H9 (cell line): ENCODE results near the gene PPP2R3A. TPM values are rescaled to one million over a fixed set of nuclear protein-coding genes. Genes with fewer than 3 reads are reported as not detected.

Source experiments
- DNase-seq: peaks from one replicate; pipeline ENCODE4 v3.0.0-alpha.2; 2017
- H2AFZ ChIP-seq: one replicate; pipeline ENCODE4 v1.6.1; 2013; ENCODE audit warnings: mild to moderate bottlenecking, low read length, control low read depth, moderate library complexity
- H2AK5ac ChIP-seq: 2 replicates; pipeline ENCODE4 v1.6.1; 2013; ENCODE audit warnings: low read length, control low read depth, mixed read lengths; ENCODE audit not compliant: insufficient read length
- H2BK120ac ChIP-seq: one replicate; pipeline ENCODE4 v1.6.1; 2013; ENCODE audit warnings: low read depth, mild to moderate bottlenecking, low read length, control low read depth, inconsistent platforms; ENCODE audit not compliant: poor library complexity, severe bottlenecking
- H2BK12ac ChIP-seq: 2 replicates; pipeline ENCODE4 v1.6.1; 2013; ENCODE audit warnings: low read length, control low read depth, mixed read lengths, low read depth; ENCODE audit not compliant: insufficient read length
- H2BK15ac ChIP-seq: 2 replicates; pipeline ENCODE4 v1.6.1; 2013; ENCODE audit warnings: low read depth, low read length, control low read depth
- H2BK20ac ChIP-seq: one replicate; pipeline ENCODE4 v1.6.1; 2013; ENCODE audit warnings: low read depth, mild to moderate bottlenecking, low read length, control low read depth, inconsistent platforms; ENCODE audit not compliant: poor library complexity, severe bottlenecking
- H2BK5ac ChIP-seq: 2 replicates; pipeline ENCODE4 v1.6.1; 2013; ENCODE audit warnings: low read length, control low read depth, mixed read lengths; ENCODE audit not compliant: insufficient read length
- H3K14ac ChIP-seq: 2 replicates; pipeline ENCODE4 v1.6.1; 2013; ENCODE audit warnings: low read length, control low read depth; ENCODE audit not compliant: insufficient read depth
- H3K18ac ChIP-seq: 2 replicates; pipeline ENCODE4 v1.6.1; 2013; ENCODE audit warnings: low read depth, mild to moderate bottlenecking, mixed read lengths, low read length, control low read depth; ENCODE audit not compliant: insufficient read length
- H3K23ac ChIP-seq: 2 replicates; pipeline ENCODE4 v1.6.1; 2013; ENCODE audit warnings: low read length, control low read depth, mixed read lengths, low read depth; ENCODE audit not compliant: insufficient read length
- H3K23me2 ChIP-seq: 2 replicates; pipeline ENCODE4 v1.6.1; 2013; ENCODE audit warnings: low read depth, mild to moderate bottlenecking, mixed read lengths, low read length, control low read depth; ENCODE audit not compliant: insufficient read length, poor library complexity, severe bottlenecking
- H3K27ac ChIP-seq: 2 replicates; pipeline ENCODE4 v1.5.1; 2013; ENCODE audit warnings: low read length, control low read depth, mixed read lengths, low read depth; ENCODE audit not compliant: insufficient read length
- H3K27me3 ChIP-seq: 2 replicates; pipeline ENCODE4 v1.6.1; 2013; ENCODE audit warnings: low read length, control low read depth, inconsistent platforms; ENCODE audit not compliant: insufficient read depth
- H3K4ac ChIP-seq: 2 replicates; pipeline ENCODE4 v1.6.1; 2013; ENCODE audit warnings: low read depth, mild to moderate bottlenecking, control low read depth, inconsistent platforms, low read length, moderate library complexity
- H3K4me1 ChIP-seq: 2 replicates; pipeline ENCODE4 v1.6.1; 2013; ENCODE audit warnings: low read length, control low read depth, inconsistent platforms; ENCODE audit not compliant: insufficient read depth
- H3K4me2 ChIP-seq: 2 replicates; pipeline ENCODE4 v1.6.1; 2013; ENCODE audit warnings: low read length, control low read depth, mixed read lengths; ENCODE audit not compliant: insufficient read length, insufficient read depth
- H3K56ac ChIP-seq: 2 replicates; pipeline ENCODE4 v1.6.1; 2013; ENCODE audit warnings: low read depth, mild to moderate bottlenecking, mixed read lengths, low read length, control low read depth; ENCODE audit not compliant: insufficient read length
- H3K79me1 ChIP-seq: 2 replicates; pipeline ENCODE4 v1.6.1; 2013; ENCODE audit warnings: low read depth, mild to moderate bottlenecking, moderate library complexity, low read length, control low read depth, inconsistent platforms; ENCODE audit not compliant: insufficient read depth, poor library complexity, severe bottlenecking
- H3K79me2 ChIP-seq: 2 replicates; pipeline ENCODE4 v1.6.1; 2013; ENCODE audit warnings: low read length, control low read depth, inconsistent platforms; ENCODE audit not compliant: insufficient read depth
- H3K9ac ChIP-seq: 2 replicates; pipeline ENCODE4 v1.6.1; 2013; ENCODE audit warnings: low read length, control low read depth, mixed read lengths; ENCODE audit not compliant: insufficient read length; ENCODE audit errors: extremely low read depth
- H3K9me3 ChIP-seq: one replicate; pipeline ENCODE4 v1.6.1; 2013; ENCODE audit warnings: low read depth, low read length, inconsistent platforms; ENCODE audit not compliant: control insufficient read depth
- H3T11ph ChIP-seq: one replicate; pipeline ENCODE4 v1.6.1; 2013; ENCODE audit warnings: mild to moderate bottlenecking, low read length, control low read depth, inconsistent platforms
- H4K20me1 ChIP-seq: one replicate; pipeline ENCODE4 v1.6.1; 2013; ENCODE audit not compliant: control insufficient read depth, insufficient read length, insufficient read depth
- H4K5ac ChIP-seq: 2 replicates; pipeline ENCODE4 v1.6.1; 2013; ENCODE audit warnings: low read depth, mild to moderate bottlenecking, mixed read lengths, low read length, control low read depth; ENCODE audit not compliant: insufficient read length
- H4K8ac ChIP-seq: replicated peaks from 2 replicates; pipeline ENCODE4 v1.6.1; 2013; ENCODE audit warnings: low read length, control low read depth, mixed read lengths, low read depth; ENCODE audit not compliant: insufficient read length
- H4K91ac ChIP-seq: 2 replicates; pipeline ENCODE4 v1.6.1; 2013; ENCODE audit warnings: low read depth, mild to moderate bottlenecking, moderate library complexity, mixed read lengths, low read length, control low read depth; ENCODE audit not compliant: insufficient read length
- H3K27ac Mint-ChIP-seq, 3 experiments: 2 replicates in 2 of 3; 3 replicates in 1 of 3; pipeline ENCODE4 v1.8.0; 2020 to 2021; ENCODE audit warnings: mixed read lengths in 3 of 3, mild to moderate bottlenecking in 1 of 3, moderate library complexity in 1 of 3
- H3K27me3 Mint-ChIP-seq: 2 replicates; pipeline ENCODE4 v1.8.0; 2021; ENCODE audit warnings: low read depth, mild to moderate bottlenecking, moderate library complexity, mixed read lengths
- H3K36me3 Mint-ChIP-seq, 3 experiments: 2 replicates in 2 of 3; 3 replicates in 1 of 3; pipeline ENCODE4 v1.8.0; 2020 to 2021; ENCODE audit warnings: low read depth in 3 of 3, mixed read lengths in 3 of 3; ENCODE audit not compliant: insufficient read depth in 1 of 3
- H3K4me1 Mint-ChIP-seq, 2 experiments: 2 replicates each; pipeline ENCODE4 v1.8.0; 2020; ENCODE audit warnings: mixed read lengths in 2 of 2
- H3K4me3 Mint-ChIP-seq, 2 experiments: 2 replicates in 1 of 2; 3 replicates in 1 of 2; pipeline ENCODE4 v1.8.0; 2020 to 2021; ENCODE audit warnings: mild to moderate bottlenecking in 2 of 2, mixed read lengths in 2 of 2, moderate library complexity in 1 of 2
- H3K9me3 Mint-ChIP-seq, 2 experiments: 2 replicates in 1 of 2; 3 replicates in 1 of 2; pipeline ENCODE4 v1.8.0; 2020; ENCODE audit warnings: mild to moderate bottlenecking in 2 of 2, mixed read lengths in 2 of 2, moderate library complexity in 1 of 2
- CTCF ChIP-seq: fragments of 200-600 bp; sonication (generic); conservative IDR thresholded peaks from 3 replicates; pipeline ENCODE4 v1.8.0; 2021; ENCODE audit warnings: antibody characterized with exemption, mild to moderate bottlenecking
- WGBS: extraction: QIAGEN DNeasy Blood & Tissue Kit; methylation state at CpG from one replicate; pipeline ENCODE4 v1.1.7; 2013; ENCODE audit warnings: missing lambda C conversion rate, low lambda C conversion rate, mixed read lengths; ENCODE audit not compliant: insufficient read length; ENCODE audit errors: extremely low coverage; 5-methylcytosine and 5-hydroxymethylcytosine counted together
- total RNA-seq: library from RNA; stranded (reverse); gene quantifications from 2 replicates; pipeline ENCODE4 v1.2.1, GENCODE V29; 2021

The PPP2R3A gene
- total RNA-seq, 1 experiment from 2014 or later, result 12.4 TPM

- no peak overlapping the region for H3K27ac ChIP-seq
- H3K14ac ChIP-seq, result no peak overlapping the region
- no peak overlapping the region for H4K5ac ChIP-seq
- H3K9me3 ChIP-seq, result no peaks in the 10 kb centered on the region
- no peaks in the 10 kb centered on the region; a peak in 1 of 5 replicates for H3K9me3 Mint-ChIP-seq
- no peaks in the 10 kb centered on the region for H3K79me2 ChIP-seq
- peaks cover 10 to 11% of the 10 kb centered on the region in 2 experiments for H3K4me1 Mint-ChIP-seq
- H3K27ac Mint-ChIP-seq, result no peak overlapping the region
- peaks cover 0 to 3% (median 0%) of the 10 kb centered on the region in 3 experiments; a peak in 1 of 7 replicates for H3K36me3 Mint-ChIP-seq
- H3T11ph ChIP-seq, result no peak overlapping the region
- H3K23ac ChIP-seq, result no peak overlapping the region
- H2BK12ac ChIP-seq, result no peak overlapping the region
- H2BK5ac ChIP-seq, result no peak overlapping the region
- H3K27me3 ChIP-seq, result no peaks in the 10 kb centered on the region
- no peak overlapping the region for H4K8ac ChIP-seq
- no peaks in the 10 kb centered on the region for H3K27me3 Mint-ChIP-seq
- no peak for DNase-seq
- H3K4me1 ChIP-seq, result no peaks in the 10 kb centered on the region
- H2BK15ac ChIP-seq, result no peak overlapping the region
- H3K56ac ChIP-seq, result no peak overlapping the region
- H3K23me2 ChIP-seq, result no peaks in the 10 kb centered on the region
- no peak overlapping the region for H3K4me2 ChIP-seq
- no peak overlapping the region for H2AK5ac ChIP-seq
- H3K4me3 Mint-ChIP-seq, result no peak overlapping the region
- no peak for TF ChIP-seq CTCF
- no peak overlapping the region for H2AFZ ChIP-seq
- no peak overlapping the region for H3K9ac ChIP-seq
- H3K79me1 ChIP-seq, result peaks cover 3% of the 10 kb centered on the region
- H3K18ac ChIP-seq, result no peak overlapping the region
- H2BK120ac ChIP-seq, result no peak overlapping the region
- WGBS, result no CpG with 5 or more reads among the region's 6 CpGs
- H4K20me1 ChIP-seq, result no peaks in the 10 kb centered on the region
- H3K4ac ChIP-seq, result no peak overlapping the region
- H2BK20ac ChIP-seq, result no peak overlapping the region
- H4K91ac ChIP-seq, result no peak overlapping the region
Measured at GRCh38 chr3:135997554-135998320, 32.2 kb downstream of the PPP2R3A start.
